A549 (cell line): Measurements from ENCODE around the gene HRC.

Experiments used
- KDM1A ChIP-seq: fragments of 200-600 bp; sonication (generic); IDR thresholded peaks from 2 replicates; pipeline ENCODE4 v1.6.1; 2016; ENCODE audit warnings: low read depth, mild to moderate bottlenecking
- POLR2A ChIP-seq: IDR thresholded peaks from 2 replicates; pipeline ENCODE4 v1.6.1; 2012; ENCODE audit warnings: mild to moderate bottlenecking, low read length
- RAD21 ChIP-seq, 2 experiments: fragments of >200 bp in 1 of 2; sonication (Bioruptor Twin) in 1 of 2; formaldehyde crosslinking in 1 of 2; IDR thresholded peaks in 1 of 2; conservative IDR thresholded peaks in 1 of 2; 2 replicates in 1 of 2; 3 replicates in 1 of 2; pipeline ENCODE4 v1.6.1; 2012 to 2018; ENCODE audit warnings: inconsistent platforms in 1 of 2
- RNF2 ChIP-seq: fragments of 200-600 bp; sonication (generic); IDR thresholded peaks from 2 replicates; pipeline ENCODE4 v1.6.1; 2016; ENCODE audit warnings: low read depth, mild to moderate bottlenecking, antibody characterized with exemption, moderate library complexity, borderline replicate concordance
- TF ChIP-seq, protein P1 (sequence below): fragments of >200 bp; sonication (Bioruptor Twin); formaldehyde crosslinking; IDR thresholded peaks from 3 replicates; pipeline ENCODE4 v1.5.1; 2016

- TF ChIP-seq POLR2A (no peak), KDM1A (no peak), RNF2 (peak; percentile 70; the same call in 1 of the 2 replicates), RAD21 (conservative IDR thresholded peaks at IDR 0.05 in 1 of 2, IDR thresholded peaks at IDR 0.05 in 1 of 2) (no peak)
- TF ChIP-seq, protein P1, sequence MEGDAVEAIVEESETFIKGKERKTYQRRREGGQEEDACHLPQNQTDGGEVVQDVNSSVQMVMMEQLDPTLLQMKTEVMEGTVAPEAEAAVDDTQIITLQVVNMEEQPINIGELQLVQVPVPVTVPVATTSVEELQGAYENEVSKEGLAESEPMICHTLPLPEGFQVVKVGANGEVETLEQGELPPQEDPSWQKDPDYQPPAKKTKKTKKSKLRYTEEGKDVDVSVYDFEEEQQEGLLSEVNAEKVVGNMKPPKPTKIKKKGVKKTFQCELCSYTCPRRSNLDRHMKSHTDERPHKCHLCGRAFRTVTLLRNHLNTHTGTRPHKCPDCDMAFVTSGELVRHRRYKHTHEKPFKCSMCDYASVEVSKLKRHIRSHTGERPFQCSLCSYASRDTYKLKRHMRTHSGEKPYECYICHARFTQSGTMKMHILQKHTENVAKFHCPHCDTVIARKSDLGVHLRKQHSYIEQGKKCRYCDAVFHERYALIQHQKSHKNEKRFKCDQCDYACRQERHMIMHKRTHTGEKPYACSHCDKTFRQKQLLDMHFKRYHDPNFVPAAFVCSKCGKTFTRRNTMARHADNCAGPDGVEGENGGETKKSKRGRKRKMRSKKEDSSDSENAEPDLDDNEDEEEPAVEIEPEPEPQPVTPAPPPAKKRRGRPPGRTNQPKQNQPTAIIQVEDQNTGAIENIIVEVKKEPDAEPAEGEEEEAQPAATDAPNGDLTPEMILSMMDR = no peak
Observed at GRCh38 chr19:49119411-49120324, 35.5 kb downstream of the HRC start, which contains the start of gene PPFIA3.
